ENCODE results near the gene TCEAL3. TPM values are rescaled to one million over a fixed set of nuclear protein-coding genes. Genes with fewer than 3 reads are reported as not detected.

TCEAL3 gene
- total RNA-seq, 3 donors from 2014 or later, result 2.5 to 4.3 (median 2.5) TPM

Other genes starting within 250 kb of the TCEAL3 start
- gene BEX3, start 231.4 kb upstream of the TCEAL3 start, total RNA-seq, result 1 to 10 TPM; 6.8 to 9.1 (median 7.6) TPM
- under 1 TPM in 2 of 3 donors, not detected in 1; 0.13 to 0.14 TPM for gene RAB40A, start 88.5 kb upstream of the TCEAL3 start, total RNA-seq
- 10 to 100 TPM; 10.6 to 14.7 (median 10.8) TPM for gene TCEAL4, start 22.4 kb upstream of the TCEAL3 start, total RNA-seq
- gene TCEAL1, start 21.0 kb downstream of the TCEAL3 start, total RNA-seq, result 1 to 10 TPM; 5.3 to 5.5 (median 5.4) TPM
- 100 to 1,000 TPM; 196 to 207 (median 204) TPM for gene MORF4L2, start 78.7 kb downstream of the TCEAL3 start, total RNA-seq
- not detected for gene TMEM31, start 102.9 kb downstream of the TCEAL3 start, total RNA-seq
- not detected for gene PLP1, start 168.9 kb downstream of the TCEAL3 start, total RNA-seq
- under 1 TPM; 0.24 to 0.30 (median 0.28) TPM for gene RAB9B, start 224.3 kb downstream of the TCEAL3 start, total RNA-seq